ENCODE results near the gene TACC3.

DNA sequence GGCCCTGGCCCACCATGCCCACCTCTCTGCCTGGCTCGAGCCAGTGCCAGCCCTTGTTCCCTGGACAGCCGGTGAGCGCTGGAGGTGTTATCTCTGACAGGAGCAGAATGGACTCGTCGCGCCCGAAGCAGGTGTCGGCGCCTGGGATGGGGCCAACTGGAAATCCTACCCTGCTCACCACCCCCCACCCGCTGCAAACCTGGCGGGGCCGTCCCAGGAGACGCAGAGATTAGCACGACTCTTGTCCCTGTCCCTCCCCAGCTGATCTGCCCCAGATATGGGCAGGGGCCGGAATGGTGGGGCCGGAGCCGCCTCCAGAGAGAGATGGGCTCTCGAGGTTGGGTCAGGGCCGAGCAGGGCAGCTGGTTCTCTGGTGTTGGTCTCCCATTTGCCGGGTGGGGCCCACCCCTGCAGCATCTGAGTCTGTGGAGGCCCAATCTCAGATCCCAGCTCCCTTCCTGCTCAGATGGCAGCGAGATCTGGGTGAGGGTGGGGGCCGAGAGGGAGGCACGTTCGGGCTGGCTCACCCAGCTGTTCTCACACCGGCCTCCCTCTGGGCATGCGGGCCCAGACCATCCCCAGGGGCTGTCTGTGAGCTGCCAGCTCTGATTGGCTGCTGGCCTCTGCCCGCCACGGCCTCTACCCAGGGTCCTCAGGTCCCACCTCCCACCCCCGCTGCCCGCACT is 51.7 kb downstream of the TACC3 start:
- TF ChIP-seq, protein P1, sequence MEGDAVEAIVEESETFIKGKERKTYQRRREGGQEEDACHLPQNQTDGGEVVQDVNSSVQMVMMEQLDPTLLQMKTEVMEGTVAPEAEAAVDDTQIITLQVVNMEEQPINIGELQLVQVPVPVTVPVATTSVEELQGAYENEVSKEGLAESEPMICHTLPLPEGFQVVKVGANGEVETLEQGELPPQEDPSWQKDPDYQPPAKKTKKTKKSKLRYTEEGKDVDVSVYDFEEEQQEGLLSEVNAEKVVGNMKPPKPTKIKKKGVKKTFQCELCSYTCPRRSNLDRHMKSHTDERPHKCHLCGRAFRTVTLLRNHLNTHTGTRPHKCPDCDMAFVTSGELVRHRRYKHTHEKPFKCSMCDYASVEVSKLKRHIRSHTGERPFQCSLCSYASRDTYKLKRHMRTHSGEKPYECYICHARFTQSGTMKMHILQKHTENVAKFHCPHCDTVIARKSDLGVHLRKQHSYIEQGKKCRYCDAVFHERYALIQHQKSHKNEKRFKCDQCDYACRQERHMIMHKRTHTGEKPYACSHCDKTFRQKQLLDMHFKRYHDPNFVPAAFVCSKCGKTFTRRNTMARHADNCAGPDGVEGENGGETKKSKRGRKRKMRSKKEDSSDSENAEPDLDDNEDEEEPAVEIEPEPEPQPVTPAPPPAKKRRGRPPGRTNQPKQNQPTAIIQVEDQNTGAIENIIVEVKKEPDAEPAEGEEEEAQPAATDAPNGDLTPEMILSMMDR (IDR thresholded peaks at IDR 0.05): no peak
- TF ChIP-seq ZFX (IDR thresholded peaks at IDR 0.05; ENCODE audit: borderline replicate concordance): no peak

Measured in 22Rv1 (cell line).